Occipital lobe (tissue), 2 donors: ENCODE measurements around the gene GHRHR. TPM values are rescaled to one million over a fixed set of nuclear protein-coding genes. Genes with fewer than 3 reads are reported as not detected.

Experiments used
- DNase-seq: peaks from one replicate; lab custom pipeline; 2025; lab: John Stamatoyannopoulos, UW
- total RNA-seq: library from RNA; depleted of rRNA; stranded (reverse); fragments of >200 nt; gene quantifications from one replicate; pipeline ENCODE4 v1.2.3, GENCODE V29; 2014

GHRHR gene
- total RNA-seq = not detected

- DNase-seq = no peak
Observed at GRCh38 chr7:30963842-30964241, at the start of gene GHRHR. GHRHR (plus strand) TSS chr7:30963953; CDS start chr7:30964069, 116 bp downstream.

GRCh38 chr7:30914596-30914995 lies 49.2 kb upstream of the GHRHR start:
- no peak for DNase-seq

- no peak for DNase-seq
Observed at GRCh38 chr7:30915005-30915601, 48.6 kb upstream of the GHRHR start.

GRCh38 chr7:30915751-30916150 lies 48.0 kb upstream of the GHRHR start:
- no peak for DNase-seq

GRCh38 chr7:30916255-30916654 lies 47.5 kb upstream of the GHRHR start:
- no peak for DNase-seq

GRCh38 chr7:30916767-30917166 lies 47.0 kb upstream of the GHRHR start:
- no peak for DNase-seq

- DNase-seq = no peak
Observed at GRCh38 chr7:30917216-30917893, 46.4 kb upstream of the GHRHR start.

GRCh38 chr7:30918676-30919075 lies 45.1 kb upstream of the GHRHR start:
- DNase-seq = no peak

- no peak for DNase-seq
Observed at GRCh38 chr7:30920021-30920583, 43.7 kb upstream of the GHRHR start.

GRCh38 chr7:30920584-30921539 lies 42.9 kb upstream of the GHRHR start:
- DNase-seq = no peak

- no peak for DNase-seq
Observed at GRCh38 chr7:30921540-30922401, 42.0 kb upstream of the GHRHR start.

GRCh38 chr7:30922596-30922995 lies 41.2 kb upstream of the GHRHR start:
- DNase-seq = no peak

- DNase-seq = no peak
Observed at GRCh38 chr7:30923009-30923773, 40.6 kb upstream of the GHRHR start.

- DNase-seq = no peak
Observed at GRCh38 chr7:30923774-30924413, 39.9 kb upstream of the GHRHR start.

GRCh38 chr7:30924624-30925023 lies 39.1 kb upstream of the GHRHR start:
- DNase-seq = no peak

GRCh38 chr7:30925117-30925516 lies 38.6 kb upstream of the GHRHR start:
- DNase-seq = no peak

GRCh38 chr7:30925913-30926312 lies 37.8 kb upstream of the GHRHR start:
- DNase-seq = no peak

GRCh38 chr7:30926313-30926712 lies 37.4 kb upstream of the GHRHR start:
- DNase-seq = no peak

GRCh38 chr7:30927040-30927439 lies 36.7 kb upstream of the GHRHR start:
- no peak for DNase-seq

GRCh38 chr7:30927559-30927958 lies 36.2 kb upstream of the GHRHR start:
- DNase-seq = no peak
